GM19239 (cell line): ENCODE measurements around the gene CACNG7.
A peak's percentile ranks its signal among the peaks of the same experiment; 100 is the strongest.

Source experiments
- DNase-seq: peaks from one replicate; pipeline ENCODE4 v3.0.0; 2011; ENCODE audit warnings: low spot score; ENCODE audit not compliant: insufficient read length
- FAIRE-seq: peaks from 2 replicates; lab custom pipeline; 2011; peaks lifted over from hg19 to GRCh38; lab: Jason Lieb, UNC

CACNG7 gene

DNA sequence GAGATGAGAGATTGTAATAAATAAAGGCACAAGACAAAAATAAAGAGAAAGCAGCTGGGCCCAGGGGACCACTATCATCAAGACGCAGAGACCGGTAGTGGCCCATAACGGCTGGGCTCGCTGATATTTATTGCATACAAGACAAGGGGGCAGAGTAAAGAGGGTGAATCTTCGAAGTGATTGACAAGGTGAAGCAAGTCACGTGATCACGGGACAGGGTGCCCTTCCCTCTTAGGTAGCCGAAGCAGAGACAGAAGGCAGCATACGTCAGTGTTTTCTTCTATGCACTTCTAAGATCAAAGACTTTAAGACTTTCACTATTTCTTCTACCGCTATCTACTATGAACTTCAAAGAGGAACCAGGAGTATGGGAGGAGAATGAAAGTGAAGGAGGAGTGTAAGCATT, 31.7 kb upstream of the CACNG7 start:
- FAIRE-seq (no peak), DNase-seq (no peak)

DNA sequence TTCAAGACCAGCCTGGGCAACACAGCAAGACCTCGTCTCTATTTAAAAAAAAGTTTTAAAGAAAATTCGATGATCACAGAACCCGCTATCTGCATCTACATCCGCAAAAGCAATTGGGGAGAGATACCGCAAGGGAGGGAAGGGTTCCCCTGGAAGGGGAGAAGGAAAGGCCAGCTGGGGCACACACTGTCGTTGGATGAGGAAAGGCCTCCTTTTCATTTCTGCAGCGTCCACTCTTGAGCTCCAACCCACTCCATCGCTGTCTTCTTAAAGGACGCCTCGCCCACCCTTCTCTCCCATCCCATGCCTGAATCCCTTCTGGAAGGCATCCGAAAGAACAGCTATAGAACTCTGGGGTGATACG, 30.3 kb upstream of the CACNG7 start:
- DNase-seq (no peak), FAIRE-seq (no peak)

DNA sequence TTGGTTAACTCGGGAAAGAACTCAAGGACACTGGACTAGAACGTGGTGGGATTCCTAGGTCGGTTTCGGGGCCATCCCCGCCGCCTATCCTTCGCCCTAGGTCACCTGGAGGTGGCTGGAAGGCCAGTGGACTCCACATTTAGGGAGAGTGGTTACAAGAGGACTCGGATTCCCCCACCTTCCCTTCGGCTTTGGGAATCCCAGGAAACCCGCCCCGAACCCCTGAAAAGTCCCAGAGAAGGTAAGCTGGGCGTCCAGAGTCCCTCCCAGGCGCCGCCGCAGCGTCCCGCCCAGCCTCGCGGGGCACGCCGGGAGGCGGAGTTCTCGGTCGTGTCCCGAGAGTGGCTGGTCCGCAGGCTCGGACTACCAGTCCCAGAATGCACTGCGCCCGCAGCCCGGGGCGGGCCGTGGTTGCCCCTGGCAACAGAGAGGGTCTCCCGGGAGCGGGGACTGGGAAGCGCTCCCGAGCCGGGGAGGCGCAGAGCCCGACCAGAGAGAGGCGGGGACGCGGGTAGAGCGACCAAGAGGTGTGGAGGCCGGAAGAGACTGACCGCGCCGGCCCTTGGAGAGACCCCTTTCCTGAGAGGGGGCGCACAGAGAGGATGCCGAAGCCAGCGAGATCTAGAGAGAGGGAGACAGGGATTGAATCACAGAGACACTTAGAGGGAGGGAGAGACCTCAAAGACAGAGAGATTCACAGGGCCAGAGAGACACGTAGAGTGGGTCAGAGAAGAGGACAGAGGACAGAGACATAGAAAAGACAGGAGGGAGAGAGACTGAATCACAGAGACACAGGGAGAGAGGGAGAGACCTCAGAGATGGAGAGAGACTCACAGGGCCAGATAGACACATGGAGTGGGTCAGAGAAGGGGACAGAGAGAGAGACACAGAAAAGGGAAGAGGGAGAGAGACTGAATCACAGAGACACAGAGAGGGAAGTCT, 29.7 kb upstream of the CACNG7 start:
- DNase-seq = peak; percentile 86
- FAIRE-seq = peak; percentile 53

DNA sequence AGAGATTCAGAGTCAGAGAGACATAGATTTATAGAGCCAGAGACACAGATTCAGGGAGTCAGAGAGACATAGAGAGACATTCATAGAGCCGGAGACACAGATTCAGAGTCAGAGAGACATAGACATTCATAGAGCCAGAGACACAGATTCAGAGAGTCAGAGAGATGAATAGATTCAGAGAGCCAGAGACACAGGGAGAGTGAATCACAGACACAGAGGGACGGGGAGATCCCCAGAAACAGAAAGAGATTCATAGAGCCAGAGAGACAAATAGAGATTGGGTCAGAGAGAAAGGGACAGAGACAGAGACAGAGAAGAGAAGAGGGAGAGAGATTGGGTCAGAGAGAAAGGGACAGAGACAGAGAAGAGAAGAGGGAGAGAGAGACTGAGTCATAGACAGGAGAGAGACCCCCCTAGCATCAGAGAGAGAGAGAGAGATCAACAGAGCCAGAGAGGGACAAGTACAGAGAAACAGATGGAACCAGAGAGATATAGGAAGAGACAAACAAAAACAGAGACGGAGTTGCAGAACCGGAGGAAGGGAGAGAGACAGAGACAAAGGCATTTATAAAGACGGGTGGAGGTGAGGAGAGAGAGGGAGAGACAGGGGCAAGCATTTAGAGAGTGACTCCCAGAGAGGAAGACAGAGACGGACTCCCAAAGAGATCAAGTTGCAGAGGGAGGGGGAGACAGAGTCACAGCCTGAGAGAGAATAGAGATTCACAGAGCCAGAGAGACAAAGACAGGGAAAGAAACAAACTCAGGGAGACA, 28.2 kb upstream of the CACNG7 start:
- DNase-seq (no peak), FAIRE-seq (no peak)

DNA sequence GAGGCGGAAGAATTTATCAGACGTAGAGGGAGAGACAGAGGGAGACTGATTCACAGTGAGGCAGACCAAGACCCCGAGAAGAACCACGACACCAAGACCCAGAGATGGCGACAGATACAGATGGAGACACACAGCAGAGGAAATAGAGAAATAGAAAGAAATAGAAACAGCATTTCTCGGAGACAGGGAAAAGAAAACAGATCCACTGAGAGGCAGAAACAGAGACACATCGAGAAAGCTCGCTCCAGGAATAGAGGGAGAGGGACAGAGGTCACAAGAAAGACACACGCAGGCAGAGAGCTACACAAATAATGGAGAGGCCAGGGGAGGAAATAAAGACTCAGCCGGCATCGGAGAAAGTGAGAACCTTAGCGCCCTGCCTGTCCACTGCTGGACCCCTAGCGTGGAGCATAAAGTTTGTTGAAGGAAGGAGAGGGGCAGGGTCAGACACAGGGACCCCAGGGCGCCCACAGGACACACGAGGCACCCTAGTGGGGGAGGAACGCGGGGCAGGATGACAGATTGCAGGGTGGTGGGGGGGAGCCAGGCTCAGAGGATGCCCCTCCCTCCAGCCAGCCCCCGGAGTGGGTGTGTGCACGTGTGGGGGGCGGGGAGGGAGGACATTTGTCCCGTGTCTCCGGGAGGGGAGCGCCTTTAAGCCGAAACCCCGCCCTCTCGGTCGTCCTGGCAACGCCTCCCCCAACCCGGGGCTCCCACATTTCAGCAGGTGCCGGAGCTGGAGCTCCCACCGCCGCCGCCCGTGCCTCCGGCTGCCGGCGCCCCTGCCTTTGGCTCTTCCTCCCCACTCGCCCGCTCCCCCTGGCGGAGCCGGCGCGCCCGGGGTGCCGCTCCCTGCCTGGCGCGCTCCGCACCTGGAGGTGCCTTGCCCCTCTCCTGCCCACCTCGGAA, 27.3 kb upstream of the CACNG7 start, which contains the start of gene PRKCG:
Gene PRKCG, plus strand, starts transcription at position 716 of the 909 bp plus-strand sequence. CDS start 298 bp downstream, outside the sequence.
- FAIRE-seq (no peak), DNase-seq (no peak)

DNA sequence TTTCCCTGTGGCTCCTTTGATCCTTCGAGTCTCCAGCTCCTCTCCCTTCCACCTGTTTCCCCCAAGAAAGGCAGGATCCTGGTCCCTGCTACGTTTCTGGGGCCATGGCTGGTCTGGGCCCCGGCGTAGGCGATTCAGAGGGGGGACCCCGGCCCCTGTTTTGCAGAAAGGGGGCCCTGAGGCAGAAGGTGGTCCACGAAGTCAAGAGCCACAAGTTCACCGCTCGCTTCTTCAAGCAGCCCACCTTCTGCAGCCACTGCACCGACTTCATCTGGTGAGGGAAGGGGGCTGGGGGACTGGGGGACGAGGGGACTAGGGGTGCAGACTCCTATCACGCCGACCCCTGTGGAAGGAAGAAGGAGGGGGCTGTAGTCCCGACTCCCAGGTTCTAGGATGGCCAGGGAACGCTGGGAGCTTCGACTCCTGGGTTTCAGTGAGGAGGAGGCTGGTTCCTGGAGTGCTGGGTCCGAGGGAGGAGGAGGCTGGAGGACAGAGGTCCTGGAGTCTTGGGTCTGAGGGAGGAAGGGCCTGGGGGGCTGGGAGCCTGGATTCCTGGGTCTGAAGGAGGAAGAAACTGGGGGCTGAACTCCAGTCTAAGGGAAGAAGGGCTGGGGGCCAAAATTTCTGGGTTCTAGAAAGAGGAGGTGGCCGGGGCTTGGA, 26.6 kb upstream of the CACNG7 start:
- DNase-seq (no peak), FAIRE-seq (no peak)

DNA sequence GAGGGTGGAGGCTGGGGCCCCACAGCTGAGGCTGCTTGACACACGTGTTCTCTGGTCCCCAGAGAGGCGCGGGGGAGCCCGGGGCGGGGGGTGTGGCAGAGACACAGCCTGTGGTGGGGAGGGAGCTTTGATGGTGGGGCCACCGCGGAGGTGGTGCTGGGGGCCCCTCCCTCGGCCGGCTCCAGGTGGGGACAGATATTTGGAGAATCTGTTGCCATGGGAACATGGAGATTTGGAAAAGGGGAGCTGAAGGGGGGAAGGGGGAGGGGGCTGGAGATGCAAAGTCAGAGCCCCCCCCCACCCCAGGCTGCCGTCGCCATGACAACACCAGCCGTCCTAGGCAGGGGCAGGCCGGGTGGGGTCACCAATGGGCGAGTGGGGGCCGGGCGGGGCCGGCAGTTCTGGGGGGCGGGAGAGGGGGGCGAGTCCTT, 25.8 kb upstream of the CACNG7 start:
- DNase-seq = no peak
- no peak for FAIRE-seq

DNA sequence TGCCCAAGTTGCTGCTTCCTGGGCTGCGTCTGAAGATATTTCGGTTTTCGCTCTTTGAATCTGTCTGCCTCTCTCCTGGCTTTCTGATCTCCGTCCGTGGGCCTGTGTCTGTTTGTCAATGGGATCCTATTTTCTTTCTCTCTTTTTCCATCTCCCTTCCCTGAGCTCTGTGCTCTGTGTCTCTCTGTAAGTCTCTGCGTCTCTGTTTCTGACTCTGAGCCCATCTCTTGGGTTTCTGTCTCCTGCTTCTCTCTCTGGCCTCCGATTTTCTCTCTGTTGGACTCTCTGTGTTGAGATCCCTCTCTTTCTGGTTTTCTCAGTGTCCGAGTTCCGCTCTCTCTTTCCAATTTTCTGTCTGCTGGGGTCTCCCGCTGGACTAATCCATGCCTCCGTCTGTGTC, 25.3 kb upstream of the CACNG7 start:
- DNase-seq (no peak), FAIRE-seq (no peak)

DNA sequence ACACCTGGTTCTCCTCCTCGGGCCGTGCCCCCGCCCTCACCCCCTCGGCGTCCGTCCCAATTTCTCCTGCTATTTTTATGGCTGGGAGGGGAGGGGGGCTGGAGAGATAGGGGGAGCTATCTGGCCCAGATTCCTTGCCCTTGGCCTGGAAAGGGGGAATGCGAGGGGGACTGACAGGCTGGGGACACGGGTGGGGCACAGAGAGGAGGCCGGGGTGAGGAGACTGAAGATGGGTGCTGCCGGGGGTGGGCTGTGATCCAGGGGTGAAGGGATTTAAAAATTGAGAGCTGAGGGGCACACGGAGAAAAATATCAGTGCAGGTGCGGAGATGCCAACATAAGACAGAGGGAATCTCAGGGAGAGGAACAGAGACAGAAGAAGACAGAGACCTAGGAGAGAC, 24.8 kb upstream of the CACNG7 start:
- DNase-seq (no peak), FAIRE-seq (no peak)

DNA sequence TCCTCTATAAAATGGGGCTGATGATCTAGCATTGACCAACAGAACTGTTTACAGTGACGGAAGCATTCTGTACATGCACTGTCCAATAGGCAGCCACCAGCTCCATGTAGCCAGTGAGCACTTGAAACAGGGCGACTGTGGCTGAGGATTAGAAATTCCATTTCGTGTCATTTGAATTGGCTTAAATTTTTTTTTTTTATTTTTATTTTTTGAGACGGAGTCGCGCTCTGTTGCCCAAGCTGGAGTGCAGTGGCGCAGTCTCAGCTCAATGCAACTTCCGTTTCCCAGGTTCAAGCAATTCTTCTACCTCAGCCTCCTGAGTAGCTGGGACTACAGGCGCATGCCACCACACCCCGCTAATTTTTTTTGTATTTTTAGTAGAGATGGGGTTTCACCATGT, 24.0 kb upstream of the CACNG7 start:
- FAIRE-seq (no peak), DNase-seq (no peak)

DNA sequence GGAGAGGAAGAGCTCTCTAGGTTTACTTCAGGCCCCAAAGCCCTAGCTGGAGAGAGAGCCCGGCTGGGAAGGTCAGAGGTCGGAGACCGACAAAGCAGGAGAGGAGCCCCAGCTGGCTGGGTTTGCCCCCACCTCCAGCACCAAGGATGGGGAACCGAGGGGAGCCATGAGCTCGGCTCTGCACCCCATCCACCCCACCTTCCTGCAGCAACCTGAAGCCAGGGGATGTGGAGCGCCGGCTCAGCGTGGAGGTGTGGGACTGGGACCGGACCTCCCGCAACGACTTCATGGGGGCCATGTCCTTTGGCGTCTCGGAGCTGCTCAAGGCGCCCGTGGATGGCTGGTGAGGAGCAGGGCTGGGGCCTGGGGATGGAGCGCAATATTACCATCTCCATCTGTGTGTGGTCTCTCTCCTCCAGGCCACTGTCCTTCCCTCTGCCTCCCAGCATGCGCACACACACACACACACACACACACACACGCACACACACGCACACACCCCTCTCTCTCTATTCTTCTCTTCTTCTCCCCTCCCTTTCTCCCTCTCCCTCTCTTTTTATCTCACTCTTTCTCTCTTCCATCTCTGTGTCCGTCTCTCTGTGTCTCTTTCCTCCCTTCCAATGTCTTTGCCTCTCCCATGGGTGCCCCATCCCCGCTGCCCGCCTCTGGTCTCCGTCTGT, 16.6 kb upstream of the CACNG7 start:
- DNase-seq (no peak), FAIRE-seq (no peak)

DNA sequence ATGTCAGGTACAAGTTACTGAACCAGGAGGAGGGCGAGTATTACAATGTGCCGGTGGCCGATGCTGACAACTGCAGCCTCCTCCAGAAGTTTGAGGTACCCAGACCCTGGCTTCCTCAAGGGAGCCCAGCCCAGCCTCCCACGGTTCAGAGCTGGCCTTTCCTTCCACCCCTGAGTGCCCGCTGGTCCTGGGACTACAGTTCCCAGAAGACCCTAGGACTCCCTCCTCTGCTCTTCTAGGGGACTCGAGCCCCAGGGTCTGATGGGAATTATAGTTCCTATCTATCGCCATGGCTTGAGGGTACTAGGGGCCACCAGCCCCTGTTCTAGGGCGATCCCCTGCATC, 16.1 kb upstream of the CACNG7 start:
- FAIRE-seq (no peak), DNase-seq (no peak)

DNA sequence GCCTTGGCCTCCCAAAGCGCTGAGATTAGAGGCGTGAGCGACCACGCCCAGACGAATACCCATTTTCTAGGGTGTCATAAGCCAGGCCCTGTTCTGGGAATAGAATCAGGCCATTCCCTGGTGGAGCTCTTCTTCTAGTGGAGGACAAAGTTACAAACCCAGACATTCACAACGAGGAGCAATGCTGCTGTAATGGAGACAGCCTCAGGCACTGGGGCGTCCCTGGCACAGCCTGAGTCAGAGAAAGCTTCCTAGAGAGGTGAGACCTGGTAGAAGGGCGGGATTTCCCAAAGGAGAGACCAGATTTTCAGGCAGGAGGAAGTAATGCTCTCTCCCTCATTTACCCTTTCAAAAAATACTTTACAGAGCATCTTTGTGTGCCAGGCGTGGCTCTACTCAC, 14.4 kb upstream of the CACNG7 start:
- FAIRE-seq = no peak
- DNase-seq = no peak

DNA sequence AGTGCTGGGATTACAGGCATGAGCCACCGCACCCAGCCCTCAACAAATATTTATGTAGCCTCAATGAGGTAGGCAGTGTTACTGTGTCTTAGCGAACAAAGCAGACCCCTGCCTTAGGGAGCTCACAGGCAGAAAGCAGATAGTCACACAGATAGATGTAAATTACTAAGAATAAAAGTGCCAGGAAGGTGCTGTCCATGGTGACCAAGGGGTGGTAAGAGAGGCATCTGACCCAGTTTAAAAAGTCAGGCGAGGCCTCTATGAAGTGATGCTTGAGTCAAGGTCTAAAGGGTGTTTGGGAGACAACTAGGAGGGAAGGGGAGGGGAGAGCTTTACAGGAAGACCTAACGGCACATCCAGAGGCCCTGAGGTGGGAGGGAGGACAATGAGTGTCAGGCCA, 12.4 kb upstream of the CACNG7 start:
- DNase-seq = no peak
- no peak for FAIRE-seq

DNA sequence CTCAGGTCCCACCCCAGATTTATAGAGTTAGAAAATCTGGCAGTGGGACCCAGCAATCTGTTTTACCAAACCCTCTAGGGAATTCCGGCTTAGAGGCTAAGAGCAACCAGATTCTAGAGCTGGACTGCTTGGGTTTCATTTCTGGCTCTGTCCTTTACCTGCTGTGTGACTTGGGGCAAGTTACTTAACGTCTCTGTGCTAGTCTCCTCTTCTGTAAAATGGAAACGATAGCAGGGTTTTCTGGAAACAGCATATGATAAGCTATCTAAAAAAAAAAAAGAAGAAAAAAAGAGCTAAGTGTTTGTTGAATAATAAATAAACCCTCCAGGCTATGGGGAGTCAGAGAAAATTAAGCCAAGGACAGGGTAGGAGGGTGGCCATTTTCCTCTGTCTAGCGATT, 11.6 kb upstream of the CACNG7 start:
- FAIRE-seq = no peak

DNA sequence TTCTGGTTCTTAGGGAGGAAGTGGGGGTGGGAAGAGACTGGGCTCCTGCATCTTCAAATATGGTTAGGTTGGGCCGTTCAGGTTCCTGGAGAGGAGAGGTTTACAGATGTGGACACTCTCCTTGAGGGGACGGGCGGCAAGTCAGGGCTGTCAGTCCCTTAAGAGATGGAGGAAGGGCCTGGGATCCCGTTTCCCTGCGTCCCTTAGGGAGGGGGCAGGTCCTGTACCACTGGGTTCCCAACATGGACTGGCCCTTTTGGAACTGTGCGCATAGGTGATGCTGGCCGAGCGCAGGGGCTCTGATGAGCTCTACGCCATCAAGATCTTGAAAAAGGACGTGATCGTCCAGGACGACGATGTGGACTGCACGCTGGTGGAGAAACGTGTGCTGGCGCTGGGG, 10.9 kb upstream of the CACNG7 start:
- FAIRE-seq (no peak), DNase-seq (no peak)

More for the DNA sequence above, 11.6 kb upstream of the CACNG7 start:
- DNase-seq = no peak

DNA sequence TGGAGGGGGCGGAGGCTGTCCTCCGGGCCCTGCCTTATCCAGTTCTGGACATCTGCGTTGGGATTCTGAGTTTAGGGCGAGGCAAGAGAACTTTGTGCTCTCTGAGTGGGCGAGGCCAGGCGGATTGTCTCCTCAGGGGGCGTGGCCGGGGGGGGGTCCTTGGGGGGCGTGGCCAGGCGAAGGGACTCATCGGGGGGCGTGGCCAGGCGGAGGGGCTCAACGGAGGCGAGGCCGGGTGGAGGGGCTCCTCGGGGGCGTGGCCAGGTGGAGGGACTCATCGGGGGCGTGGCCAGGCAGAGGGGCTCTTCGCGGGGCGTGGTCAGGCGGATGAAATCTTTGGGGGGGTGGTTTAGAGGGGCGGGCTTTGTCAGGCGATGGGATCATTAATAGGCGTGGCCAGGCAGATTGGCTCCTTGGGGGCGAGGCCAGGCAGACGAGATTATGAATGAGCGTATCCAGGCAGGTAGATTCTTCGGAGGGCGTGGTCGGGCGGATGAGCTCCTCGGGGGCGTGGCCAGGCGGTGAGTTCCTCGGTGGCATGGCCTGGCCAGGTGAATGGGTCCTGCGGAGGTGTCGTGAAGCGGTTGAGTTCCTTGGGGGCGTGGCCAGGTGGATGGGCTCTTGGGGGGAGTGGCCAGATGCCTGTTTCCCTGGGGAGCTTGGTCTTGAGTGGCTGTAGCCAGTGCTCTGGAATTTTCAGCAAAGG, 10.3 kb upstream of the CACNG7 start:
- DNase-seq = no peak
- FAIRE-seq = no peak

DNA sequence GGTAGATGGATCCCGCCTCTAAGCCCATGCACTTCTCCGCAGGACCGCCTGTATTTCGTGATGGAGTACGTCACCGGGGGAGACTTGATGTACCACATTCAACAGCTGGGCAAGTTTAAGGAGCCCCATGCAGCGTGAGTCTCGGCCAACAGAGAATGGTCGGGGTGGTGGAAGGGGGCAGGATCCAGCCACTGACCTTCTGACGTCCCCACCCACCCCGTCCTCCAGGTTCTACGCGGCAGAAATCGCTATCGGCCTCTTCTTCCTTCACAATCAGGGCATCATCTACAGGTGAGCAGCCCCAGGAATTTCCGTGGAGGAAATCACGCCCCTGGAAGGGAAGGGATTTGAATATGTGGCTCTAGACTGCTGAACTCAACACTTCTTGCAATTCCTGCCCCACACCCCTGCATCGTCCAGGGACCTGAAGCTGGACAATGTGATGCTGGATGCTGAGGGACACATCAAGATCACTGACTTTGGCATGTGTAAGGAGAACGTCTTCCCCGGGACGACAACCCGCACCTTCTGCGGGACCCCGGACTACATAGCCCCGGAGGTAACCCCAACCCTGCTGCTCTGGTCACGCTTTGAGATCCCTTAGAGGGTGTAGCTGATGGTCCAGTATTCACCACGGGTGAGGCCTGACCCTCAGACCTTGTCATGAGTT, 8.8 kb upstream of the CACNG7 start:
- FAIRE-seq (no peak), DNase-seq (no peak)
